ENCODE data around the gene MAMDC2. TPM values are rescaled to one million over a fixed set of nuclear protein-coding genes. Genes with fewer than 3 reads are reported as not detected.

MAMDC2 gene
- total RNA-seq, 3 donors from 2014 or later = 17.0 to 33.9 (median 18.7) TPM

DNA sequence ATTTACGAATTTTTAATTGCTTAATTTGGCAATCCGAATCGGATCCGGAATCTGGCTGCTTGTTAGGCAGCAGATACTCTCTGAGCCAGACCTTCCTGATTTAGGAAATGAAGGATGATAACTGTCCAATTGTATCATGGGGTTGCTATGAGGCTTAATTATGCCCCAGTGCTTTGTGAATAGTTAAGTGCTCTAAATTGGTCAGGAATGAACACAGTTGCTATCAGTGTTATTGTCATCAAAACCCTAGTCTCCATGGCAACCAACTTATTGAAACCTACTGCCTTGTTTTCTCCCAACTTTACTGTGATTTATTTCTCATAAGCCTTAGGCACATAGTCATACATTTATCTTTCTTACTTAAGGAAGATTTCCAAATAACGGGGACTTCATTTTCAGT, 47.9 kb downstream of the MAMDC2 start:
- H3K27ac ChIP-seq = no peak overlapping the region
- TF ChIP-seq POLR2AphosphoS5 (IDR thresholded peaks at IDR 0.05) (no peak), POLR2A (IDR thresholded peaks at IDR 0.05) (no peak)
- TF ChIP-seq, protein P1, sequence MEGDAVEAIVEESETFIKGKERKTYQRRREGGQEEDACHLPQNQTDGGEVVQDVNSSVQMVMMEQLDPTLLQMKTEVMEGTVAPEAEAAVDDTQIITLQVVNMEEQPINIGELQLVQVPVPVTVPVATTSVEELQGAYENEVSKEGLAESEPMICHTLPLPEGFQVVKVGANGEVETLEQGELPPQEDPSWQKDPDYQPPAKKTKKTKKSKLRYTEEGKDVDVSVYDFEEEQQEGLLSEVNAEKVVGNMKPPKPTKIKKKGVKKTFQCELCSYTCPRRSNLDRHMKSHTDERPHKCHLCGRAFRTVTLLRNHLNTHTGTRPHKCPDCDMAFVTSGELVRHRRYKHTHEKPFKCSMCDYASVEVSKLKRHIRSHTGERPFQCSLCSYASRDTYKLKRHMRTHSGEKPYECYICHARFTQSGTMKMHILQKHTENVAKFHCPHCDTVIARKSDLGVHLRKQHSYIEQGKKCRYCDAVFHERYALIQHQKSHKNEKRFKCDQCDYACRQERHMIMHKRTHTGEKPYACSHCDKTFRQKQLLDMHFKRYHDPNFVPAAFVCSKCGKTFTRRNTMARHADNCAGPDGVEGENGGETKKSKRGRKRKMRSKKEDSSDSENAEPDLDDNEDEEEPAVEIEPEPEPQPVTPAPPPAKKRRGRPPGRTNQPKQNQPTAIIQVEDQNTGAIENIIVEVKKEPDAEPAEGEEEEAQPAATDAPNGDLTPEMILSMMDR (IDR thresholded peaks at IDR 0.05) = no peak
- no peaks in the 10 kb centered on the region for H3K4me1 ChIP-seq
- H3K36me3 ChIP-seq = no peaks in the 10 kb centered on the region
- DNase-seq (ENCODE audit: low spot score in 2 of 2) = no peak
- no peak overlapping the region for H3K4me3 ChIP-seq
- no peaks in the 10 kb centered on the region for H3K27me3 ChIP-seq
- H3K9me3 ChIP-seq = no peaks in the 10 kb centered on the region
- intact Hi-C loops (cut with DNase I; ENCODE audit: low total_unique reads) = no loop called here

DNA sequence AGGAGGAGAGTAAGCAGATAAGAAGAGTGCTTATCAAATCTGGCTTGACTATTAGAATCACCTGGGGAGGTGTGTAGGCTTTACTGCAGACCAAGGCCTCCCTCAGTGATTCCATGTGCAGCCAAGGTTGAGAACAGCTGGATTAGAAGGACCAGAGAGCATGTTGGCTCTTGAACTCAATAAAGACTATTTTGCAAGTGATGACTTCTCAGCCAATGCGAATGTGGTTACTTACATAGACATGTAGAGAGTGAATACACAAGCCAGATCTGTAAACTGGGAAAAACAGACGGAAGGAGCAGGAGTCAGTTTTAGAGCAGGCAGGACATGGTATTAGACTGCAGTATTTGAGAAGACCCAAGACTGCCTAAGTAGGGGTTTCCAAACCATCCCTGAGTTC, 48.5 kb downstream of the MAMDC2 start:
- Histone ChIP-seq H3K4me3 (no peak overlapping the region), H3K9me3 (no peaks in the 10 kb centered on the region), H3K27ac (no peak overlapping the region), H3K36me3 (no peaks in the 10 kb centered on the region), H3K27me3 (no peaks in the 10 kb centered on the region), H3K4me1 (no peaks in the 10 kb centered on the region)
- TF ChIP-seq POLR2A (IDR thresholded peaks at IDR 0.05) (no peak), POLR2AphosphoS5 (IDR thresholded peaks at IDR 0.05) (no peak)
- DNase-seq (ENCODE audit: low spot score in 2 of 2) = no peak
- intact Hi-C loops (cut with DNase I; ENCODE audit: low total_unique reads) = no loop called here

DNA sequence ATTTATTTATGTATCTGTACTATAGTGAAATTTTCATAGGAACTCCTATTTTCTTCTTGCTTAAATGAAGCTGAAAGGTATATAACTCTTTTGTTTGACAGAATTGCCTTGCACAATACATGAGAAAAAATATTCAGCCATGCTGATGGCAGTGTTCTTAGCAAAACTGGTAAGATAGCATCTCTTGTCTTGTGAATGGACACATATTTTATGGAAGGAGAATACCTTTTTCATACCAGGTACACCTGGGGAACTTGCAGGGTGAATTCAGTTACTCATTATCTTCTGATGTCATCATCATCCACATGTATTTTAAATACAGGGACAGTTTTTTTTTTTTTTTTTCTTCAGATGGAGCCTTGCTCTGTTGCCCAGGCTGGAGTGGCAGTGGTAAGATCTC, 49.4 kb downstream of the MAMDC2 start:
- no peak for TF ChIP-seq POLR2AphosphoS5 (IDR thresholded peaks at IDR 0.05)
- TF ChIP-seq, protein P1 (IDR thresholded peaks at IDR 0.05) = no peak
- no peak for TF ChIP-seq POLR2A (IDR thresholded peaks at IDR 0.05)
- Histone ChIP-seq H3K27ac (no peak overlapping the region), H3K36me3 (no peaks in the 10 kb centered on the region), H3K4me1 (no peaks in the 10 kb centered on the region), H3K27me3 (no peaks in the 10 kb centered on the region), H3K9me3 (no peaks in the 10 kb centered on the region), H3K4me3 (no peak overlapping the region)
- intact Hi-C loops (cut with DNase I; ENCODE audit: low total_unique reads) = no loop called here
- DNase-seq (ENCODE audit: low spot score in 2 of 2) = no peak

DNA sequence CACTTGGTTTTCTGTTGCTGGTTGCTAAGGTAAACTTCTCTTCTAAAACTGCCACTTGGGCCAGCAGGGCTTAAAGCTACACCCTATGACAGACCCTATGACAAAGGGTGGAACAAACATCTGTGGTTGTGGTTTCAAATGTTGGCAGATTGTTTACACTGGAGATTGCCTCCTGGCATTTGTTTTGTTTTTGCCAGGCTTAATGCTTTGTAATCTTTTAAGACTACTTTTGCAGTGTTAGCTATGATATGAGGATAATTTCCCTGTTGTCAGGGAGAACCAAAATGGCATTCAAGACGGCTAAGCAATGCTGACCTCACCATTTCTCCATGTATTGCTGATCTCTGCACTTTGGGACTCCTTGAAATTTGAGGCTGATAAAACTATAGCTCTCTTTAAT, 50.3 kb downstream of the MAMDC2 start:
- no peaks in the 10 kb centered on the region for H3K27me3 ChIP-seq

DNA sequence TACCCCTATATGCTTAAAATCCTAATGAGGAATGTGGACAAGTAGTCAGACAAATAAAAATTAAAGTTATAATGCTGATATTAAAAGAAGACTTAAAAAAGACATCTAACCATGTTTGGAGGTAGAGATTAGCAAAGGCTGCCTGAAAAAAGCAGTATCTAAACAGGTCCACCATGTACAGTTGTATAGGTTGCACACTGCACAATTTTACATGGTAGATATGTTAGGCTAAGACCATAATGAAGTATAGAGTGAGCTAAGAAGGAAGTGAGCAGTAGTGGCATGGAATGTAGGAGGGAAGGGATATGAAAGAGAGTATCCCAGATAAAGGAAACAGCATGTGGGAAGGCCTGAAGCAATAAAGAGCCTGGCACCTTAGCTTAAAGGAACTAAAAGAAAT, 51.1 kb downstream of the MAMDC2 start:
- Histone ChIP-seq H3K9me3 (no peaks in the 10 kb centered on the region), H3K36me3 (no peaks in the 10 kb centered on the region), H3K4me3 (no peak overlapping the region), H3K27ac (no peak overlapping the region), H3K4me1 (no peaks in the 10 kb centered on the region), H3K27me3 (no peaks in the 10 kb centered on the region)
- intact Hi-C loops (cut with DNase I; ENCODE audit: low total_unique reads) = no loop called here
- no peak for DNase-seq (ENCODE audit: low spot score in 2 of 2)
- TF ChIP-seq POLR2A (IDR thresholded peaks at IDR 0.05) (no peak), POLR2AphosphoS5 (IDR thresholded peaks at IDR 0.05) (no peak)
- TF ChIP-seq, protein P1 (IDR thresholded peaks at IDR 0.05) = no peak

More for the DNA sequence above, 50.3 kb downstream of the MAMDC2 start:
- DNase-seq (ENCODE audit: low spot score in 2 of 2) = no peak
- intact Hi-C loops (cut with DNase I; ENCODE audit: low total_unique reads) = no loop called here
- Histone ChIP-seq H3K27ac (no peak overlapping the region), H3K36me3 (no peaks in the 10 kb centered on the region), H3K4me1 (no peaks in the 10 kb centered on the region), H3K4me3 (no peak overlapping the region), H3K9me3 (no peaks in the 10 kb centered on the region)
- TF ChIP-seq POLR2A (IDR thresholded peaks at IDR 0.05) (no peak), POLR2AphosphoS5 (IDR thresholded peaks at IDR 0.05) (no peak)
- TF ChIP-seq, protein P1 (IDR thresholded peaks at IDR 0.05) = no peak

DNA sequence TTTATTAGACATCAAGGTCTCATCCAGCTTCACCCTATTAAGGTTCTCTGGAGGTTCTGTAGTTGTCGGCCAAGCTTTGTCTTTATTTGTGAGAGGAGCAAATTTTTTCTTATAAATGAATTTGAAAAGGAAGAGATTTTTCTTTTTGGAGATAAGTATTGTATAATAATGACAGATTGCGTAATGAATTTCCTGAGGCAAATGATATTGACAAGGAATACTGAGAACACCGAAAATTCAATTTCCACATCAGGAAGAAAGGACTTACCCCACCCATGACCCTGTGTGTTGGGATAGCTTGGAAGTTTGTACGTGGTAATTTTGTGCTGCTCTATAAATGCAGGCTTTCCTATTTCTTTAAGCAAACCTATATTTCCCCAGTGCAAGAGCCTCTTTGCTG, 53.5 kb downstream of the MAMDC2 start:
- no peaks in the 10 kb centered on the region for H3K9me3 ChIP-seq
- TF ChIP-seq POLR2A (IDR thresholded peaks at IDR 0.05) (no peak), POLR2AphosphoS5 (IDR thresholded peaks at IDR 0.05) (no peak)
- TF ChIP-seq, protein P1 (IDR thresholded peaks at IDR 0.05) = no peak
- no peaks in the 10 kb centered on the region for H3K36me3 ChIP-seq
- no peak overlapping the region for H3K27ac ChIP-seq
- intact Hi-C loops (cut with DNase I; ENCODE audit: low total_unique reads) = no loop called here
- no peaks in the 10 kb centered on the region for H3K4me1 ChIP-seq
- no peak for DNase-seq (ENCODE audit: low spot score in 2 of 2)
- no peak overlapping the region for H3K4me3 ChIP-seq
- H3K27me3 ChIP-seq = no peaks in the 10 kb centered on the region
